Erythroblast (primary cell): ENCODE results near the gene ALDH1A2.

Experiments used
- GATA1 ChIP-seq: IDR thresholded peaks from 2 replicates; pipeline ENCODE4 v1.6.1; 2011; ENCODE audit warnings: low read depth, mild to moderate bottlenecking, control low read depth, low read length, moderate library complexity
- POLR2A ChIP-seq: IDR thresholded peaks from 2 replicates; pipeline ENCODE4 v1.6.1; 2011; ENCODE audit warnings: mild to moderate bottlenecking, low read length

- TF ChIP-seq POLR2A (no peak), GATA1 (no peak)
Measured at GRCh38 chr15:58014470-58014869, 51.0 kb downstream of the ALDH1A2 start.
